AG04449 (cell line): ENCODE measurements around the gene OLFML2A.
"Not testable (repeated sequence)": the region's sequence is repeated elsewhere in the genome, so short reads cannot be mapped to it uniquely, and the experiment has no call there.

Source experiments
- CTCF ChIA-PET: fragments of 350-600 bp; formaldehyde crosslinking; extraction: SDS; loops from one replicate; lab custom pipeline; 2021; ENCODE audit warnings: antibody characterized with exemption; lab: Yijun Ruan, JAX
- POLR2A ChIA-PET: fragments of 400-600, 350-600 bp; formaldehyde crosslinking; extraction: SDS; loops from one replicate; lab custom pipeline; 2020; ENCODE audit warnings: antibody characterized with exemption, inconsistent platforms; lab: Yijun Ruan, JAX
- DNase-seq: peaks from one replicate; pipeline ENCODE4 v3.0.0-alpha.2; 2010; ENCODE audit warnings: low read depth, low spot score
- H3K4me3 ChIP-seq: 2 replicates; pipeline ENCODE4 v1.5.1; 2011; ENCODE audit warnings: low read depth, mild to moderate bottlenecking, control low read depth, low read length
- CTCF ChIP-seq: IDR thresholded peaks from one replicate; pipeline ENCODE4 v1.5.1; 2011; ENCODE audit warnings: mild to moderate bottlenecking, moderate library complexity, low read length, control low read depth, inconsistent platforms; ENCODE audit not compliant: insufficient read depth; ENCODE audit errors: missing control alignments

Gene OLFML2A

DNA sequence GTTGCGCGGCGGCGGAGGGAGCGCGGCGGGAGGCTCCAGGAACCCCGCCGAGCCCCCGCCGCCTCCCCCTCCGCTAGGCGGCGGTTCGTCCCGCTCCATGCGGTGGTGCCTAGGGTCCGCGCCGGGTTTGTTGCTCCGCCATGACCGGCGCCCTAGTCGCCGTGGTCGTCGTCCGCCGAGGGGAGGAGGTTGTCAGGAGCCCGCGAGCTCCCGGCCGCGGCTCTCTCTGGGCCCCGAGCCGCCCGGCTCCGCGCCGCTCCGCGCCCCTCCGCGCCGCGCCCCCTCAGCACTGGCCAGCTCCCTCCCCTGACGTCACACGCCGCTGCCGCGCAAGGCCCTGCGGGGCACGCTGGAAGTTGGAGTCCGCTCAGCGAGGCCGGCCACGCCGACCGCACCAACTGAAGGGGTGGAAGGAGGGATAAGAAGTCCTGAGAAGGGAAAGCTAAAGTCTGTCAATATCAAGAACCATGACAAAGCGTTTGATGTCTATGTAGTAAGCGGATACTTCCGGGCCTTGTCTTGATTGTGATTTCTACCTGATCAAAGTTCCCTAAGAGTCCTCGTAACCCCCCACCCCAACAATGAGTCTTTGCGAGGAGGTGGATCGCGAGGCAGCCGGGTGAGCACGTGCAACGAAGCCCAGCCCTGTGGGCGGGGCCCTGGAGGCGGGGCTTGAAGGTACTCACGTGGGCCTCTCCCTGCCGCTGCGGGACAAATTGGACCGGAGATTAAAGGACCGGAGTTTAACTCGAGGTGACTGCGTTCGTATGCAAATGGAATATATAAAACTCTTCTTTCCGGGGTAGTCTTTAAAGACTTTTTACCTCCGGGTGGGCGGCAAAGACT, 5.7 kb upstream of the OLFML2A start, which contains the start of gene NR6A1:
Gene NR6A1, minus strand, starts transcription at position 291 of the 846 bp plus-strand sequence.
- DNase-seq, result peak; percentile 63
- POLR2A ChIA-PET, result interaction anchor here (0.8 to 1.2 kb wide), 2 partner anchors 90 to 91 kb away, joined by 5 read pairs; partner anchors contain the start of genes ARPC5L and RPL35
- H3K4me3 ChIP-seq, result peak within 1 kb of the TSS; percentile 65
- CTCF ChIA-PET, result interaction anchor here (0.7 to 16.2 kb wide), 44 partner anchors 8 to 610 kb away, joined by 3 to 2098 read pairs (median 5); partner anchors contain the start of genes ARPC5L, PSMB7, RPL35 and WDR38
- TF ChIP-seq CTCF, result peak; percentile 35

- TF ChIP-seq CTCF, result peak; percentile 91
- POLR2A ChIA-PET, result interaction anchor here (1.2 to 1.9 kb wide), 3 partner anchors 81 to 89 kb away, joined by 4 to 7 read pairs (median 5); partner anchors contain the start of genes RPL35 and WDR38
- H3K4me3 ChIP-seq, result peak overlapping the region; percentile 65
- CTCF ChIA-PET, result interaction anchor here (0.7 to 16.2 kb wide), 47 partner anchors 8 to 610 kb away, joined by 3 to 2098 read pairs (median 5); partner anchors contain the start of genes ARPC5L, PSMB7, RPL35 and WDR38
- DNase-seq, result no peak
Measured at GRCh38 chr9:124771867-124772679, 4.9 kb upstream of the OLFML2A start.

- POLR2A ChIA-PET, result interaction anchor here (1.7 to 1.9 kb wide), 2 partner anchors 81 to 88 kb away, joined by 4 to 7 read pairs; partner anchors contain the start of genes RPL35 and WDR38
- CTCF ChIA-PET, result interaction anchor here (1.0 to 16.2 kb wide), 24 partner anchors 9 to 602 kb away, joined by 3 to 2098 read pairs (median 16); partner anchors contain the start of genes ARPC5L, RPL35 and WDR38
Measured at GRCh38 chr9:124772877-124773276, 4.1 kb upstream of the OLFML2A start.

DNA sequence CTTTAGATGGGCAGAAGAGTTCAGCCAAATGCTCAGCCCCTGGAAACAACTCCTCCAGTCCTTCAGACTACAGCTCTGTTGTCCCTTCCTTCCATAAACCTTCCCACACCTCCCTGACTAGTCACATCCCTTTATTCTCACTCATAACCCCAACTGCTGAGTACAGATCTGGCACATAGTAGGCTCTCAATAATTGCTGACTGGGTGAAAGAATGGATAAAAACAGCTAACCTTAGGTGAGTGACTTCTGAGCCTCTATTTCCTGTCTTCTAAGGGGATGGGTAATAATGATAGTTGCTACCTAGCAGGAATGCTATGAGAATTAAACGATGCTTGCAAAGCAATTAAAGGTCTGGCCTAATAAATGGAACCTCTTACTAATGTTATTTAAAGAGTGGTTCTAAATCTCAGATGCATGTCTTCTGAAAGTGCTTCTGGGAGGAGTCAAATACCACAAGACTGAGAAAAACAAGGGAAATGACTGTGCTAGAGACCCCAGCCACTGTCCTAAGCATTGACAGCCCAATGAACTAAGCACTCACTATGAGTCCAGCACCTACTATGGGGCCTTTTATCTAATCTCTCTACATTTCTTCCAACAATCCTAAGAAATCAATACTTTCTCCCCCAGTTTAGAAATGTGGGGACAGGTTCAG, 3.3 kb upstream of the OLFML2A start:
- no peak for TF ChIP-seq CTCF
- H3K4me3 ChIP-seq, result no peak overlapping the region
- ChIA-PET POLR2A (interaction anchor here (1.7 to 1.9 kb wide), 3 partner anchors 80 to 88 kb away, joined by 4 to 7 read pairs (median 7); partner anchors contain the start of genes RPL35 and WDR38), CTCF (interaction anchor here (0.8 to 16.2 kb wide), 28 partner anchors 9 to 601 kb away, joined by 3 to 2098 read pairs (median 12); partner anchors contain the start of genes ARPC5L, RPL35 and WDR38)
- DNase-seq, result no peak

More at GRCh38 chr9:124772877-124773276, 4.1 kb upstream of the OLFML2A start:
- not testable (repeated sequence) for H3K4me3 ChIP-seq, DNase-seq

GRCh38 chr9:124774129-124774978, 2.6 kb upstream of the OLFML2A start:
- POLR2A ChIA-PET, result interaction anchor here (1.8 to 1.9 kb wide), 2 partner anchors 81 to 87 kb away, joined by 4 to 7 read pairs; partner anchors contain the start of gene RPL35
- no peak for DNase-seq
- CTCF ChIA-PET, result interaction anchor here (0.6 to 16.2 kb wide), 36 partner anchors 8 to 600 kb away, joined by 3 to 2098 read pairs (median 5); partner anchors contain the start of genes ARPC5L, RPL35 and WDR38
- no peak overlapping the region for H3K4me3 ChIP-seq
- TF ChIP-seq CTCF, result peak; percentile 84
